Heart right ventricle (tissue), 16 donors: ENCODE measurements around the gene IKZF4. TPM values are rescaled to one million over a fixed set of nuclear protein-coding genes. Genes with fewer than 3 reads are reported as not detected.

ENCODE experiments used
- ATAC-seq, 8 donors: fragments of 200-7000 bp; cut with Tn5 transposase; one replicate each; pipeline ENCODE4 v1.9.1; 2020; ENCODE audit warnings: mild to moderate bottlenecking in 8 of 8, moderate library complexity in 8 of 8, moderate number of reproducible peaks in 1 of 8
- DNase-seq, 2 donors: peaks; one replicate each; pipeline ENCODE4 v3.0.0-alpha.2; 2020
- H3K27ac ChIP-seq, 10 donors: fragments of 200-600 bp; sonication (generic) in 2 of 10; one replicate each; pipeline versions ENCODE4 v1.5.0 to v1.8.0; 2020 to 2022; ENCODE audit warnings: mild to moderate bottlenecking in 3 of 10
- H3K27me3 ChIP-seq, 7 donors: fragments of 200-600 bp; one replicate each; pipeline ENCODE4 v1.8.0; 2021 to 2022; ENCODE audit warnings: mild to moderate bottlenecking in 2 of 7
- H3K36me3 ChIP-seq, 9 donors: fragments of 200-600 bp; sonication (generic) in 1 of 9; one replicate each; pipeline versions ENCODE4 v1.5.0 to v1.8.0; 2020 to 2022; ENCODE audit warnings: mild to moderate bottlenecking in 2 of 9
- H3K4me1 ChIP-seq, 9 donors: fragments of 200-600 bp; sonication (generic) in 1 of 9; one replicate each; pipeline versions ENCODE4 v1.5.0 to v1.8.0; 2020 to 2022; ENCODE audit warnings: mild to moderate bottlenecking in 4 of 9
- H3K4me3 ChIP-seq, 10 donors: fragments of 200-600 bp; sonication (generic) in 2 of 10; one replicate each; pipeline versions ENCODE4 v1.5.0 to v1.8.0; 2020 to 2022; ENCODE audit warnings: mild to moderate bottlenecking in 7 of 10, moderate library complexity in 2 of 10
- H3K9me3 ChIP-seq, 11 donors: fragments of 200-600 bp in 10 of 11; sonication (generic) in 2 of 11; one replicate each; pipeline versions ENCODE4 v1.5.0 to v1.8.0; 2013 to 2022; ENCODE audit warnings: mild to moderate bottlenecking in 2 of 11, control low read depth in 1 of 11, moderate library complexity in 1 of 11
- WGBS, 2 donors: extraction: QIAGEN DNeasy Blood & Tissue Kit; methylation state at CpG; one replicate each; pipeline ENCODE4 v1.1.7; 2013; ENCODE audit warnings: inconsistent platforms in 1 of 2; 5-methylcytosine and 5-hydroxymethylcytosine counted together
- intact Hi-C, 10 donors: fragments of 100-400 bp; cut with DNase I; formaldehyde crosslinking; loops; one replicate each; pipeline versions ENCODE4 v1.11.1 to v1.14.2; 2022
- polyA plus RNA-seq, 2 donors: library from polyadenylated mRNA; stranded (reverse); fragments of 200-250 nt; gene quantifications; one replicate each; pipeline ENCODE4 v1.2.3, GENCODE V29; 2013
- total RNA-seq, 10 donors: library from RNA; stranded (reverse); fragmentation: NEBNext Ultra II Directional in 3 of 10; extraction: Animal tissue kit (Norgen Biotek cat#: 25700) in 3 of 10; gene quantifications; one replicate each; pipeline versions ENCODE4 v1.2.1 to v1.2.4, GENCODE V29; 2021 to 2023
- TF ChIP-seq, protein P1 (sequence below), 9 donors: fragments of 200-600 bp; sonication (generic) in 2 of 9; IDR thresholded peaks; one replicate each; pipeline versions ENCODE4 v1.5.0 to v1.8.0; 2021 to 2022; ENCODE audit warnings: antibody characterized with exemption in 9 of 9, mild to moderate bottlenecking in 5 of 9, moderate library complexity in 1 of 9
- donor health status: Arrhythmogenic right ventricular cardiomyopathy.
- donor health status: ischemic (EF 13 %, LVEDD 7.1; RV severe dilation, severe dysfunction).
- donor health status: healthy with polysubstance abuse.
- donor health status: DM: no; HTN: yes; CAD: no.
- donor health status: DM: no; HTN: no; CAD: no.
- donor health status: ischemic (EF 25% LVEDD 6.9; RV normal size, moderate dysfunction).
- donor health status: ischemic (EF 25% LVEDD 5.7; RV mildly dilated, moderate dysfunction).
- donor health status: healthy.
- donor health status: DM: yes; HTN: yes; CAD: no.
- donor health status: Ischemic cardiomyopathy.
- donor health status: ischemic (EF 35%, LVEDD 5.7; RV mildly dilated, moderate dysfunction).
- donor health status: nonischemic (EF 11% LVEDD 7.7; RV severe dilation, severe dysfunction).
- donor health status: DM: yes; HTN: yes; CAD: no.
- donor health status: PGD.
- donor health status: ischemic (EF 29% LVEDD 5.4; RV normal size, mild dysfunction).
- donor health status: nonischemic (EF 23%, LVEDD 6.1; RV moderate dilation, normal function).

IKZF4 gene
- total and polyA plus RNA-seq, 12 donors = 1.6 to 10.1 (median 7.1) TPM

DNA sequence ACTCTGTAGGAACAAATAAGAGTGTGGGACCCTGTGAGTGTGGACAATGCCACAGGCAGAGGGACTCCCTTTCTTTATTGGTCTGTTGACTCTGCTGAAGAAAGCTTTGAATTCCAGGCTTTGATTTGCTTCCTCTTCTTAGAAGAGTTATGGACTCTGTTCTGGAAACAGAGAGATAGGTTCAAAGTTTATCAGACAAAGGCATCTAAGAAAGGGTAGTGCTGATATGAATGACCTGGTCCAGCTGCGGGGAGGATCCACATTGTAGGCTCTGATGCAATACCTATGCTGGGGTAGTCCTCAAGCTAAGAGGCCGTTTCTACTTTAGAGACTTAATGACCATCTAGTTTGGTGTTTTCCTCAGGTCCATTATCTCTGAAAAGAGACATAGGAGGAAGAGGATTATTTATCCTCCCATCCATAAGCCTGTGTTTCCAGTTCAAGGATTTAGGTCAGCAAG lies 10.7 kb upstream of the IKZF4 start:
- peaks cover 0 to 16% (median 9%) of the 10 kb centered on the region in 9 donors for H3K4me1 ChIP-seq
- ATAC-seq (no peak), DNase-seq (no peak)
- TF ChIP-seq, protein P1, sequence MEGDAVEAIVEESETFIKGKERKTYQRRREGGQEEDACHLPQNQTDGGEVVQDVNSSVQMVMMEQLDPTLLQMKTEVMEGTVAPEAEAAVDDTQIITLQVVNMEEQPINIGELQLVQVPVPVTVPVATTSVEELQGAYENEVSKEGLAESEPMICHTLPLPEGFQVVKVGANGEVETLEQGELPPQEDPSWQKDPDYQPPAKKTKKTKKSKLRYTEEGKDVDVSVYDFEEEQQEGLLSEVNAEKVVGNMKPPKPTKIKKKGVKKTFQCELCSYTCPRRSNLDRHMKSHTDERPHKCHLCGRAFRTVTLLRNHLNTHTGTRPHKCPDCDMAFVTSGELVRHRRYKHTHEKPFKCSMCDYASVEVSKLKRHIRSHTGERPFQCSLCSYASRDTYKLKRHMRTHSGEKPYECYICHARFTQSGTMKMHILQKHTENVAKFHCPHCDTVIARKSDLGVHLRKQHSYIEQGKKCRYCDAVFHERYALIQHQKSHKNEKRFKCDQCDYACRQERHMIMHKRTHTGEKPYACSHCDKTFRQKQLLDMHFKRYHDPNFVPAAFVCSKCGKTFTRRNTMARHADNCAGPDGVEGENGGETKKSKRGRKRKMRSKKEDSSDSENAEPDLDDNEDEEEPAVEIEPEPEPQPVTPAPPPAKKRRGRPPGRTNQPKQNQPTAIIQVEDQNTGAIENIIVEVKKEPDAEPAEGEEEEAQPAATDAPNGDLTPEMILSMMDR (IDR thresholded peaks at IDR 0.05) = no peak
- 72 to 77% methylated on average over 2 of the region's 2 CpGs for WGBS, 2 donors
- H3K9me3 ChIP-seq = no peaks in the 10 kb centered on the region
- H3K27ac ChIP-seq = no peak overlapping the region
- peaks cover 0 to 30% (median 0%) of the 10 kb centered on the region in 9 donors for H3K36me3 ChIP-seq
- H3K4me3 ChIP-seq = no peak overlapping the region
- no peaks in the 10 kb centered on the region for H3K27me3 ChIP-seq
- intact Hi-C loops = no loop called here

DNA sequence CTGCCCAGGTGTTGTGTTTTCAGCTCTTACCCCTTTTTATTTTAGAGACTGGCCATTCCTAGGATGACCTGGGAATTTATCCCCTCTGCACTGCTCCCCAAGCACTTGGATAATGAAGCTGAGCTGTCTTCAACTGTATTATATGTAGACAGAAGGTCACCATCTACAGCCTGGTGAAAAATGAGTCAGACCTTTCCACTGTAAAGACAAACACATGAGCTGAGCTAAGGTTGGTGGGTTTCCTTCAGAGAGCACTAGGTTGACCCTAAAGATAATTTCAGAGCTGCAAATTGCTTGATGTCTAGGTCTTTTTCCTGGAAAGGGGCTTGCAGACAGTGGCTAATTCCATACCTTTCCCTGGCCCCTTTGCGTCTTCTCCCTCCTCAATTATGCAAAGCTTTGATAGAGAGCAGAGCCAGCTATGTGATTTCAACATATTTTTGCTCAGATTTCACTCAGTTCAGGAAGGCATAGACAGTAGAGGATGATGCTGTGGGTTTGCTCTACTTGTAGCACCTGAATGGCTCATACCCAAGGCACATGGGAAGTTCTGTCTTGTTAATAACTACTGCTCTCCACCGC lies 9.2 kb upstream of the IKZF4 start:
- no peaks in the 10 kb centered on the region for H3K27me3 ChIP-seq
- peaks cover 0 to 15% (median 9%) of the 10 kb centered on the region in 9 donors for H3K4me1 ChIP-seq
- TF ChIP-seq, protein P1 (IDR thresholded peaks at IDR 0.05) = no peak
- no peak for DNase-seq
- H3K9me3 ChIP-seq = no peaks in the 10 kb centered on the region
- H3K27ac ChIP-seq = no peak overlapping the region
- intact Hi-C loops = no loop called here
- H3K36me3 ChIP-seq = peaks cover 0 to 28% (median 0%) of the 10 kb centered on the region in 9 donors
- ATAC-seq = no peak
- WGBS, 2 donors = 95 to 97% methylated on average over 2 of the region's 2 CpGs
- no peak overlapping the region for H3K4me3 ChIP-seq

GRCh38 chr12:56013482-56013881 lies 7.4 kb upstream of the IKZF4 start:
- no peak for ATAC-seq
- intact Hi-C loops = no loop called here

DNA sequence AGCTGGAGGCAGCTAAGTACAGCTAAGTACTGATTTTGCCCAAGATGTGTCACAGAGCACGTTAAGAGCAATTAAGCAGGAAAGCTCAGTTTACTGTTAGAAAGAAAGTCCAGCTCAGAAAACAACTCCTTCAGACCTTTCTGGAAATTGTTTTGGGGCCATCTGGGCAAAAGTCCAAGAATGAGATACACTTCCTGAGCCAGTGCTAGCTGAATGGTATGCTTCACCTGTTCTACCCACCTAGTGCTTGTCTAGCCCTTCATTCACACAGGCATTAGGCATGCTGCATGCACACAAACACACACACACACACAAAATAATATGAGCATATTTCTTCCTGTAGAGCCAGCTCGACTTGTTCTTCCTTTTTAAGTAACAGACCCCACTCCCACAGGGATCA lies 6.6 kb upstream of the IKZF4 start:
- Histone ChIP-seq H3K4me3 (no peak overlapping the region), H3K27me3 (no peaks in the 10 kb centered on the region), H3K36me3 (peaks cover 0 to 48% (median 0%) of the 10 kb centered on the region in 9 donors), H3K9me3 (no peaks in the 10 kb centered on the region), H3K27ac (no peak overlapping the region), H3K4me1 (no peaks in the 10 kb centered on the region)
- ATAC-seq = no peak
- no peak for DNase-seq
- WGBS, 2 donors = 54 to 64% methylated on average over 2 of the region's 2 CpGs
- TF ChIP-seq, protein P1 (IDR thresholded peaks at IDR 0.05) = no peak
- intact Hi-C loops = no loop called here

More at GRCh38 chr12:56013482-56013881, 7.4 kb upstream of the IKZF4 start:
- H3K9me3 ChIP-seq = no peaks in the 10 kb centered on the region
- peaks cover 0 to 3% (median 1%) of the 10 kb centered on the region in 9 donors for H3K4me1 ChIP-seq
- H3K27ac ChIP-seq = no peak overlapping the region
- no peaks in the 10 kb centered on the region for H3K27me3 ChIP-seq
- peaks cover 0 to 40% (median 0%) of the 10 kb centered on the region in 9 donors for H3K36me3 ChIP-seq
- no peak for DNase-seq
- WGBS, 2 donors = 95% methylated on average over 5 of the region's 5 CpGs
- H3K4me3 ChIP-seq = no peak overlapping the region
- TF ChIP-seq, protein P1 (IDR thresholded peaks at IDR 0.05) = no peak
